NB4 (cell line): ENCODE measurements around the gene COQ2.

Experiments
- POLR2A ChIP-seq: IDR thresholded peaks from 2 replicates; pipeline ENCODE4 v1.6.1; 2011; ENCODE audit warnings: mild to moderate bottlenecking; ENCODE audit not compliant: insufficient read length; ENCODE audit errors: extremely low read depth
- TF ChIP-seq, protein P1 (sequence below): IDR thresholded peaks from one replicate; pipeline ENCODE4 v1.5.1; 2012; ENCODE audit warnings: low read depth, low read length

DNA sequence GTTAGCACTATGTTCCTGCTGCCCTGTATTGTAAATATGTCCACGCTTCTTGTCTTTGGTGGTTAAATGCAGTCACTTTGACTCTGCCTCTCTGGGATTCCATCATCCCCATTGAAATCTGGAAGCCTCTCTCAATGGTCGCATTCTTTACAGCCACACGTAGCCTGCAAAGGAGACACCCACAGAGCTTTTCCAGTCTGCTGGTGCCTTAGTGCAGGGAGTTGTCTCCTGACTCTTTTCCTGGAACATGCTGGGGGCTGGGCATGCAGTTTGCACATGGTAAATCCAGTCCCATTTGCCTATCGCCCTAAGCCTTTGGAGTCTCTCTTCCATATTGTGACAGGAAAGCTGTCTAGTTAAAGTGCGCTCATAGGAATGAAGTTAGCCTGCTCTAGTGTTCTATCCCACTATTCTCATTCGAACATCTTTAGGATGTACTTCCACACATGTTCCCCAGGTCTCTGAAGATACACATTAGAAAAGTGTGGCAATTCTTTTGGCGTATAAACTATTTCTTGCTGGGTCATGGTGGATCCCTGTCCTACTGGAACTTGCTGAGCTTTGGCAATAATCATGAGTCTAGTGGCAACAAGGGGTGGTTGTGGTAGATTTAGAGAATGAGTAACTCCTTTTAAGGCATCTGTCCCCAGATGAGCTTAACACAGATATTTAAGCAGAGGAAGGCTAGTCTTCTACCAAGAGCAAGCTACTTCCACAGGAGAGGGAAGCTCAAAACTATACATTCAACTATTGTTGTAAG is 33.7 kb downstream of the COQ2 start:
- TF ChIP-seq, protein P1, sequence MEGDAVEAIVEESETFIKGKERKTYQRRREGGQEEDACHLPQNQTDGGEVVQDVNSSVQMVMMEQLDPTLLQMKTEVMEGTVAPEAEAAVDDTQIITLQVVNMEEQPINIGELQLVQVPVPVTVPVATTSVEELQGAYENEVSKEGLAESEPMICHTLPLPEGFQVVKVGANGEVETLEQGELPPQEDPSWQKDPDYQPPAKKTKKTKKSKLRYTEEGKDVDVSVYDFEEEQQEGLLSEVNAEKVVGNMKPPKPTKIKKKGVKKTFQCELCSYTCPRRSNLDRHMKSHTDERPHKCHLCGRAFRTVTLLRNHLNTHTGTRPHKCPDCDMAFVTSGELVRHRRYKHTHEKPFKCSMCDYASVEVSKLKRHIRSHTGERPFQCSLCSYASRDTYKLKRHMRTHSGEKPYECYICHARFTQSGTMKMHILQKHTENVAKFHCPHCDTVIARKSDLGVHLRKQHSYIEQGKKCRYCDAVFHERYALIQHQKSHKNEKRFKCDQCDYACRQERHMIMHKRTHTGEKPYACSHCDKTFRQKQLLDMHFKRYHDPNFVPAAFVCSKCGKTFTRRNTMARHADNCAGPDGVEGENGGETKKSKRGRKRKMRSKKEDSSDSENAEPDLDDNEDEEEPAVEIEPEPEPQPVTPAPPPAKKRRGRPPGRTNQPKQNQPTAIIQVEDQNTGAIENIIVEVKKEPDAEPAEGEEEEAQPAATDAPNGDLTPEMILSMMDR, result no peak
- TF ChIP-seq POLR2A, result no peak
